ENCODE results near the gene NXPH4.

The NXPH4 gene

DNA sequence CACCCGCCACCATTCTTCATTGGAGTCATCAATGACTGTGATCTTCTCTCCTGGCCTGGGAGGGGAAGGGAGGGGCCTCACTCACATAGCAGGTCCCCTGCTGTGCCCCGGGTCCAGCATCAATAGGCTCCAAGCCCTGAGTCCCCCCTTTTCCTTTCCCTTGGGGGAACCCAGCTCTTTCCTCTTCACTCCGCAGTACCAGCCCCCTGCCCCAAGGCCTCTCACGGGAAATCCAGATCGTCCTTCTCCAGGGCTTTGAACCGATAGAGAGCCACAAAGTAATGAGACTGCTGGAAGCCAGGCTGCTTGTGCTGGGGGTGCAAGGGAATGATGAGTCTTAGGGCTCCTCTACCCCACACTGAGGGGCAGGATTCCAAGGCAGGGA lies 27.7 kb downstream of the NXPH4 start:
- DNase-seq = no peak

GRCh38 chr12:57247041-57247440 lies 30.4 kb downstream of the NXPH4 start:
- no peak for DNase-seq

GRCh38 chr12:57248934-57249742 lies 32.5 kb downstream of the NXPH4 start:
- DNase-seq = no peak

GRCh38 chr12:57250541-57250940 lies 33.9 kb downstream of the NXPH4 start:
- DNase-seq = no peak

GRCh38 chr12:57250956-57251355 lies 34.4 kb downstream of the NXPH4 start, which contains the start of gene STAC3:
STAC3 (minus strand) TSS chr12:57251187; CDS start chr12:57249636, 1,551 bp downstream.
- no peak for DNase-seq

- no peak for DNase-seq
These were observed 38.1 kb downstream of the NXPH4 start for GRCh38 chr12:57254506-57255280.

GRCh38 chr12:57255916-57256315 lies 39.3 kb downstream of the NXPH4 start:
- no peak for DNase-seq

GRCh38 chr12:57258977-57259970 lies 42.7 kb downstream of the NXPH4 start:
- DNase-seq = no peak

GRCh38 chr12:57260366-57260765 lies 43.8 kb downstream of the NXPH4 start:
- DNase-seq = no peak

DNA sequence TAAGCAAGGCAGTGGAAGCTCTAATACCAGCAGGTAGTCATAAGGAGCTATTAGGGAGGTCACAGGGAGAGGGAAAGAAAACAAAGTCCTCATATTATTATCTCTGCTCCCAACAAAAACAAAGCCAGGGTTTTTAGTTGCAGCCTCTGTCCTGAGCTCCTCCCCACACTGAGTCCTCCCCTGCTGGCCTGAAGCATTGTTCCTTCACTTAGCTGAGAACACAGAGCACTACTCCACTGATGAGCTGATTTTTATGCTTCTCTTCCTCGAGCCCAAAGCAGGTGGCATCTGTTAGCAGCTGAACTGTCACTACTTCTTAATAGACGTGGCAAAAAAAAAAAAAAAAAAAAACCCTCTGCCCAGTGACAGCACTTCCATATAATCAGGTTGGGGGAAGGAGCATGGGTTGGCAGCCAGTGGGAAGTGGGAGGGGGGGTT lies 44.9 kb downstream of the NXPH4 start:
- peak; percentile 89 for DNase-seq

- no peak for DNase-seq
These were observed 45.7 kb downstream of the NXPH4 start for GRCh38 chr12:57262126-57262822.

- DNase-seq = no peak
These were observed 46.5 kb downstream of the NXPH4 start for GRCh38 chr12:57263096-57263495.

GRCh38 chr12:57266681-57267080 lies 50.1 kb downstream of the NXPH4 start:
- no peak for DNase-seq

- DNase-seq = no peak
These were observed 51.7 kb downstream of the NXPH4 start for GRCh38 chr12:57268264-57268663.

GRCh38 chr12:57270966-57271470 lies 54.4 kb downstream of the NXPH4 start:
- no peak for DNase-seq

GRCh38 chr12:57272337-57273151 lies 56.0 kb downstream of the NXPH4 start:
- DNase-seq = no peak

DNA sequence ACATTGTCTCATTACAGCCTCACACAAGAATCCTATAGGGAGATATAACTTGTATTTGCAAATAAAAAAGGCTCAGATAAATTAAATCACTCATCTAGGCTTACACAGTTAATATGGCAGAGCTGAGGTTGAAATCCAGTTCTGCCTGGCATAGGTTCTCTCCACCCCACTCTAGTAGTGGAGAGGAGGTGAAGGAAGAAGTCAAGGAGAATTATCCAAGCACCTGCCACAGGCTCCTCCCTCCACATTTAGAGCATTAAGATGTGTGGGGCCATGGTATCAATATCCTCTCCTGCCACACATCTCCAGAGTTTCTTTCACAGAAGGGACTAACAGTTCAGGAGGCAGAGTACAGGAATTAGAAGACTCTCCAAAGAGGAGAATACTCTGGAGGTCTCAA lies 56.9 kb downstream of the NXPH4 start:
- DNase-seq = no peak
